Renal cortex interstitium (tissue), 11 donors: ENCODE data around the gene USP47. TPM values are rescaled to one million over a fixed set of nuclear protein-coding genes. Genes with fewer than 3 reads are reported as not detected.

Experiments used
- DNase-seq, 11 donors: peaks; one replicate each; pipeline ENCODE4 v3.0.0-alpha.2; 2013; ENCODE audit warnings: low read depth in 9 of 11, low spot score in 4 of 11; ENCODE audit errors: extremely low read depth in 1 of 11
- polyA plus RNA-seq, 3 donors: library from polyadenylated mRNA; unstranded; fragments of 120-200 nt; gene quantifications; one replicate each; pipeline ENCODE4 v1.2.1, GENCODE V29; 2013; ENCODE audit not compliant: insufficient read length in 3 of 3

USP47 gene
- polyA plus RNA-seq, 3 donors, result 79.7 to 94.1 (median 91.5) TPM

GRCh38 chr11:11848891-11849746 is 7.3 kb downstream of the USP47 start:
- peak in 1 of 11 donors; percentile 38 for DNase-seq

DNA sequence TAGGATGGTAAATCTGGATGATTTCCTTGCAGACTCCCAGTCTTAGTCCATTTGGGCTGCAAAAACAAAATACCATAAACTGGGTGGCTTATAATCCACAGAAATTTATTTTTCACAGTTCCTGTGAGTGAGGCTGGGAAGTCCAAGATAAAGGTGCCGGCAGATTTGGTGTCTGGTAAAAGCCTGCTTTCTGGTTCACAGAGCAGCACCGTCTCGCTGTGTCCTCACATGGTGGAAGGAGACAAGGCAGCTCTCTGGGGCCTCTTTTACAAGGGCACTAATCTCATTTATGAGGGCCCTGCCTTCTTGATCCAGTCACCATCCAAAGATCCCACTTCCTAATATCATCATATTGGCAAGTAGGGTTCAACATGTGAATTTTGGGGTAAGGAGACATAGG is 8.9 kb downstream of the USP47 start:
- no peak for DNase-seq

GRCh38 chr11:11856638-11857037 is 14.9 kb downstream of the USP47 start:
- DNase-seq, result no peak

GRCh38 chr11:11857769-11858168 is 16.0 kb downstream of the USP47 start:
- no peak for DNase-seq

- DNase-seq, result no peak
Observed at GRCh38 chr11:11858676-11859075, 16.9 kb downstream of the USP47 start.

DNA sequence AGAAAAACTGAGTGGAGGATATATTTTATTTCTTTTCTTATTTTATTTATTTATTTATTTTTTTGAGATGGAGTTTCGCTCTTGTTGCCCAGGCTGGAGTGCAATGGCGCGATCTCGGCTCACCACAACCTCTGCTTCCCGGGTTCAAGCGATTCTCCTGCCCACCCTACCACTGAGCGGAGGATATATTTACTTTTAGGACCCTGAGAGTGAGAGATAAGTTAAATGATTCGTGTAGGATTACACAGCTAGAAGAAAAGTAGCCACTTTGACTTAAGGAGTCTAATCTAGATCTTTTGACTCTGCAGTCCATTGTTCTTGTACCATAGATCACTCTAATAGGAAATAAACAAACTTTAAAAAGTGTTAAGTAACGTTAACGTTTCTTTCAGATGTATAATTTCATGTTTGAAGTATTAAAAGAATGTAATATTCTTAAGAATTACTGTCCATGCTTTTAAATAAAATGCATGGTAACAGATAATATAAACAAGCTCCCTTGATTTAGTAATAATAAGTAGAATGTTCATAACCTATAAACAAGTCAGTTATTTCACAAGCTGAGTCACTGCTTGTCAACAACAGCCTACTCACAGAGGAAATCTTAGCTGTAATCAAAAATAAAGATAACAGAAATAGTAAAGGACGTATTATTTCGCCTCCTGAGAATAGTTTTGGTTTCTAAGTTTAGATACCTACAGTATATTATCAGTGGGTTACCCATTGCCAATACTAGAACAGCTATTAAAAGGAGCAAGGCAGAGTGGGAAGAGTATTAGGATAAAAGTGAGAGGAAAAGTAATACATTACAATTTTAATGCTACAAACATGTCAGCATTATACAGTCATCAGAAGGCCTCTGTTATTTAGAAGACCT is 18.6 kb downstream of the USP47 start:
- DNase-seq, result no peak

- DNase-seq, result no peak
Observed at GRCh38 chr11:11862999-11863398, 21.2 kb downstream of the USP47 start.

GRCh38 chr11:11864332-11864731 is 22.6 kb downstream of the USP47 start:
- DNase-seq, result no peak

DNA sequence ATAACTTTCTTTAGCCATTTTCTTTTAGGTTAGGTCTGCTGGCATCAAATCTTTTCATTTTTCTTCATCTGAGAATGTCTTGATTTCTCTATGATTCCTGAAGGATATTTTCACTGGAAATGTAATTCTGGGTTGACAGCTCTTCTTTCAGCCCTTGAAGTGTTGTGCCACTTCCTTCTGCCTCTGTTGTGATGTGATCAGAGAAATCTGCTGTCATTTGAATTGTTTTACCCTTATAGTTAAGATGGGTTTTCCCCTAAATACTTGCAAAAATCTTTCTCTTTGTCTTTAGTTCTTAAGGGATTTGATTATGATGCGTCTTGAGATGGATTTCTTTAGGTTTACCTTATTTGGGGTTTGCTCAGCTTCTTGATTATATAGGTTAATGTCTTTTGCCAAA is 23.0 kb downstream of the USP47 start:
- no peak for DNase-seq

- no peak for DNase-seq
Observed at GRCh38 chr11:11865449-11865848, 23.7 kb downstream of the USP47 start.

DNA sequence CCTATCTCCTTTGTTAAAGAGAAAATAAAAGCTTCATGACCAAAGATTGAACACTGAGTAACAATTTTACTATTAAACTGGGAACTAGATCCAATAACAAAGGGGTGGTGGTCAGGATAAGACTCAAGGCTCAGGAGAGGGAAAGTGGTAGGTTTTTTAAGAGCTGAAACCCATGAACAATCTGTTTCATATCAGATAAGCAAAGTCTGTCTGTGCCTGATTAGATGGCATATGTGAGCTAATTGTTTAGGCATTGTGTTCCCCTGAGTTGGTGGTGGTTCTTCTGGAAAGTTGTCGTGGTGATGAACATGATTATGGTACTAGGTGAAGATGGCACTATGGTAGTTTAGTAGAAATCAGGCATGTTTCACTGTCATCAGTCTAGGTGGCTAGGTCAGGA is 24.4 kb downstream of the USP47 start:
- DNase-seq, result no peak

- no peak for DNase-seq
Observed at GRCh38 chr11:11867720-11868119, 25.9 kb downstream of the USP47 start.

GRCh38 chr11:11871991-11872401 is 30.2 kb downstream of the USP47 start:
- DNase-seq, result no peak

DNA sequence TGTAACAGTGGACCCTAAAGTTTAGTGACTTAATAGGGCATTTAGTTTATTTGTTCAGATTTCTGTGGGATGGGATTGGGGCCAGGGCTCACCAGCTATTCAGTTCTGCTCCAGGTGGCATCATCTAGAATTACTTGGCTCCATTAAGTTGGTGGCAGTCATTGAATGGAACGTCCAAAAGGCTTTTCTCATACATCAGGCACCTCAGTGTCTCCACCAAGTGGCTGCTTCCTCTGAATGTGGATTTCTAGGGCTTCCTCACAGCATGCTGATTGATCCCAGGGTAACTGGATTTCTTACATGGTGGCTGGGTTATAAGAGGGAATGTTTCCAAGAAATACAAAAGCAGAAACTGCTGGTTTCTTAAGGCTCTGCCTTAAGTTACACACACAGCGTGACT is 34.7 kb downstream of the USP47 start:
- no peak for DNase-seq

GRCh38 chr11:11880179-11880578 is 38.4 kb downstream of the USP47 start:
- no peak for DNase-seq

DNA sequence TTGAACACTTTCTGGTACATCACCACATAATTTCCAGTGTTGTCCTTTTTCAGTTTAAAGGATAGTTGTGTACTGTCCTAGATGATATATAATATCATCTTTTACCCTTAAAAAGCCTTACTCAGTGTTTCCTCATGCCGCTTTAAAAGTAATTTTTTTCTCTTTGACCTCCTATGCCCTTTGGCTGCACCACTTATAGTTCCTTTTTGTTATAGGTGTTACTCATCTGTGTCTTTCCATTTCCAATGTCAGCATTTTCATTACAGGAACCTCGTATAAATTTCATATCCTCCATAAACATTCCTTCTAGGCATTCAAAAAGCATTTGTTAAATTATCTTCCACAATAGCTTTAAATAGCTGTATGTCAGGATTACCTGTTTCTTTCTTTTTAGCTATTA is 40.8 kb downstream of the USP47 start:
- no peak for DNase-seq

DNA sequence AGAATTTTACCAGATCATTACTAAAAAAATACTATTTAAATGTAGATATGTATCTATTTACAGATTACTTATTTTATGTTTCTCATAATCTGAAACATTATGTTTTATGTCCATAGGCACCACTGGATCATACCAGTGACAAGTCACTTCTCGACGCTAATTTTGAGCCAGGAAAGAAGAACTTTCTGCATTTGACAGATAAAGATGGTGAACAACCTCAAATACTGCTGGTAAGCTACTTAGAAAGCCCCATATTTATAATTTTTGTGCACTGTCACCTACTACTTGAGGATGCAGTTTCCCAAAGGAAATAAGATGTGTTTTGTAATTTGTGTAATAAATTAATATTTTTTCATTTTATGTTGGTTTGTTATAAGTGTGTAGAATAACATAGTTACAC is 42.6 kb downstream of the USP47 start:
- DNase-seq, result no peak

DNA sequence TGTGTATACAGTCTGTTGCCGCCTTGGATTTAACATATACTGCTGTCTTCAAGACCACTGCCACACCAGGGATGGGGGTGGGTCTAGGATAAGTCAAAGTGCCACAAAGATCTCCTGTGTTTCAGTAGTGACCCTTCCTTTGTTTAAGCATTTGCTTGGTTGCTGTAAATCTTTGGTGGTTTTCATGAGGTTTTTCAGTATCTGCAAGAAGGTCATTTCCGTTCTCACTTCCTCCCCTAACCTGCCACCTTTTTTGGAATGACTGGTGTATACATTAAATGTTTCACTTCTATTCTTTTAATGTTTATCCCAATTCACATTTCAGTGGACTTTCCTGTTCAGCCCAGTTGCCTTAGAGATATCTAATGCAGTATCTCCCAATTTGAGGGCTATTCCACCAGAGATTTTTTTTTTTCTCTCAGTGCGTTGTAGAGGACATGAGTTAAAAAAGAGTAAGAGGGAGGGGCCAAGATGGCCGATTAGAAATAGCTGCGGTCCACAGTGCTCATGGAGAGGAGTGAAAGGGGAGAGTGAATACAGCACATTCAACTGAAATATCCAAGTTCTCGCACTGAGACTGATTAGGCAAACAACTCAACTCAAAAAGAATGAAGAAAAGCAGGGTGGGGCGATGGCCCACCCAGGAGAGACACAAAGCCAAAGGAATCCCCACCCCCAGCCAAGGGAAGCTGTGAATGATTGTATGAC is 43.2 kb downstream of the USP47 start:
- DNase-seq, result no peak

DNA sequence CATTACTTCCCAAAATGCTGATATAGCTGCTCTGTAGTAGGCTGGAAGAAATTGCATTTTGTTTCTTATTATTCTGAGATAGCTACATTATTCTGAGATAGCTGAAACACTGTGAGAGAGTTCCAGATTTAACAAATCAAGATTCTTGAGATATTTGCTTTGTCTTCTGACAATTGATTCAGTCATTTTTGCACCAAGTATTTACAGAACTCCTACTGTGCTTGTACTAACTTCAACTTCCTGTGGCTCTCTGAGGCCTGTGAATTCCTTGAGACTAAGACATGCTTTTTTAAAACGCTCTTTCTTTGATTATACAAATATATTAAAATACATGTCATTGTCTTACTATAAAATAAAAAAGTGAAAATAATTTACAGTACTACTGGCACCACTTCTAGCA is 52.7 kb downstream of the USP47 start:
- DNase-seq, result no peak

- no peak for DNase-seq
Observed at GRCh38 chr11:11895672-11896071, 53.9 kb downstream of the USP47 start.
